NCI-H524 treated with DMSO at 0.1 percent for 48 hours (cell line): ENCODE data around the gene PFKL.
"Not testable (repeated sequence)": the region's sequence is repeated elsewhere in the genome, so short reads cannot be mapped to it uniquely, and the experiment has no call there.

Experiments used
- DNase-seq: peaks from one replicate; lab custom pipeline; 2025; lab: John Stamatoyannopoulos, UW

PFKL gene

GRCh38 chr21:44294391-44295162 lies 5.3 kb upstream of the PFKL start:
- DNase-seq: no peak

- DNase-seq: peak; percentile 63
Observed at GRCh38 chr21:44295163-44295573, 4.7 kb upstream of the PFKL start.

DNA sequence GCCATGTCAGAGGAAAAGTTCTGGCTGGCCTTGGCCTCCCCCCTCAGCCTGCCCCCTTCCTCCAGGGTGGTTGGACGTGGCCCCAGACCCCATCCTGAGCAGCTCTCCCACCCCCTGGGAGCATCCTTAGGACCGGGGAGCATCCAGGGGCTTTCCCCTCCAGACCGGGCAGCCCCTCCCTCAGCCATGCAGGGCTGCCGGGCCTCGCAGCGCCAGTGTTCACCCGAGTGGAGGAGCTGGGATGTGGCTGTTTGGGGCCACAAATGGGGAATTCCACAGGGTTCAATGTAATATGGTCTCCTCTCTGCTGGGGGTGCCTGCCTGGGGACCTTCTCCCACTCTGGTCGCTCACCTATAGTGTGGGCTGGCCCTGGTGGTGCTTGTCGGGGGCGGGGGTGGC lies 4.2 kb upstream of the PFKL start:
- DNase-seq: no peak

- no peak for DNase-seq
Observed at GRCh38 chr21:44296103-44296519, 3.7 kb upstream of the PFKL start.

- no peak for DNase-seq
Observed at GRCh38 chr21:44296916-44297315, 2.9 kb upstream of the PFKL start.

GRCh38 chr21:44297525-44298290 lies 2.1 kb upstream of the PFKL start:
- DNase-seq: peak; percentile 42

DNA sequence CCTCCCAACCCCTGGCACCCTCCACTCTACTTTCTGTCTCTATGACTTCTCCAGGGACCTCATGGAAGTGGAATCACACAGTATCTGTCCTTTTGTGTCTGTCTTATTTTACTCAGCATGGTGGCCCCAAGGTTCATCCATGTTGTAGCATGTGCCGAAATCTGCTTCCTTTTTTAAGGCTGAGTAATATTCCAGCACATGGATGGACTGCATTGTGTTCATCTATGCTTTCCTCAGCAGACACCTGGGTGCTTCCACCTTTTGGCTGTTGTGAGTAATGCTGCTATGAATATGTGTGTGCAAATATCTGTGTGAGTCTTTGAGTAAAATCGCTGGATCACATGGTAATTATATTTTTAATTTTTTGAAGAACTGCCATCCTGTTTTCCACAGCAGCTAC lies 1.6 kb upstream of the PFKL start:
- no peak for DNase-seq

DNA sequence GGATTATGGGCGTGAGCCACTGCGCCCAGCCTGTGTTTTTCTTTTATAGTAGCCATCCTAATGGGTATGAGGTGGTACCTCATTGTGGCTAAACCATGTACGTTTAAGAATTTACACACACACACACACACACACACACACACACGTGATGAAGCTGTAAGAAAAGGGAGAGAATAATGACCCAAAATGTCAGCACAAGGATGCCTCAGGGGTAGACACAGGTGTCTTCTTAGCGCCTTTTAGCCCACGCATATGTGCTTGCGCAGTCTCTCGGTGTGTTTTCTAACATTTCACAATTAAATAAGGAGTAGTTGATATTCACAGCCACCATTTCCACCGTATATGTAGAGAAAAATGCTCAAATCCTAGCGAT lies 782 bp upstream of the PFKL start:
- no peak for DNase-seq

DNA sequence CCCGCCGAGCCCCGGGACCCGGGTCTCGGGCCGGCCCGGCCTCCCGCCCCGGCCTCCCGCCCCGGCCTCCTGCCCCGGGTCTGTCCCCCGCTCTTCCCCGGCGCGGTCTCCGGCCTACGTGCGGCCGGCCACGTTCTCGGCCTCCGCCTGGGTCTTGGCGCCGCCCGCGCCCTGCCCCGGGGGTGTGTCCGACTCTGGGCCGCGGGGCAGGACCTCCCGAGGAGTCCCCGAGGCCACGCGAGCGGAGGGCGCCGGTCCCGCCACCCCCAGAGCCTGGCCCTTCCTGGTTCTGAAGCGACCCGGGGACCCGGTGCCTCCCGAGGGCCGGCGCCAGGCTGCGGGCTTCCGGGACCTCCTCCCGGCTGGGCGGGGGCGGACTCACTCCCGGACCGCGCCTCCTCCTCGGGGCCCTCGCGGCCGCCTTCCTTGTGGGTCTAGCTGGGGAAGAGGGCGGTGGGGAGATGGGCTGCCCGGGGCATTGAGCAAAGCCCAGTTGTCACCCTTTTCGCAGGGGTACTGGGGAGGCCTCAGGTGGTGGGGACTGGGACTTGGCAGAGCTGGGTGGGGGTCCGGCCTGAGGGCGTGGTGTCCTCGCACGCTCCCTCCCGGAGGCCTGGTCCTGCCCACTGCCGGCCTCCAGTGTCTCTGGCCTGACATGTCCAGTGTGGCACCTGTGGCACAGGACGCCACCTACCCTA lies 558 bp downstream of the PFKL start:
- no peak for DNase-seq

DNA sequence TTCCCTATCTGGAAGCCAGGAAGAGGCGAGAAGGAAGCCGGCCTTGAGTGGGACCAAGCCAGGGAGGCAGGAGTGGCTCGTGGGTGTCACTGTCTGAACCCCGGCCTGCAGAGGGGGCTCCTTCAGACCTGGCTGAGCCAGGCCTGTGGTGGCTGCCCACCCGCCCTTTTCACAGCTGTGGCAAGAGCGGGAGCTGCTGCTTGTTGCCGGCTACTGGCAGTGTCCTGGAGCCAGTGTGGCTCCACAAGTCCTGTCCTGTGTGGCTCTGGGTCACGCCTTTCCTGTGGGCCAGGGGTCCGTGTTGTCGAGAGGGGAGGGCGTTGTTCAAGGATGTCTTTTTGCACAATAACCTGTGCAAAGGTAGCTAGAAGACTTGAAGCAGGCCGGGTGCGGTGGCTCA lies 1.3 kb downstream of the PFKL start:
- DNase-seq: no peak

DNA sequence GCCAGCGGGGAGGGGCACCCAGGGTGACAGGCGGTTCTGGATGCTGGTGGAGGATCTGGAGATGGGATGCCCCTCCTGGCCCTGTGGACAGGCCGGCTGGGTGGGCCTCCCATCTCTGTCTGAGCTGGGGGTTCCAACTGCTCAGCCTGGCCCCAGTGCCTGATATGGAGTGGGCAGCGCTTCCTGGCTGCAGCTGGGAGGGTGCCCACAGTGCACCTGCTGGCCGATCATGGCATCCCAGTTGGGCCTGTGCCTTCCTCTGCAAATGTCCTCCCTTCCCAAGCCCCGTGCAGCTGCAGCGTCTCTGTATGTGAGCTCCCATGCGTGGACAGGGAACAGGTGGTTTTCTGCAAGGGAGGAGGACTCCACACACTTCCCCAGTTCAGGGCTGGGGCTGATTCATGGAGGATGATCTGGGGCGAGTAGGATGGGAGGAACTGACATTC lies 2.1 kb downstream of the PFKL start:
- DNase-seq: no peak

DNA sequence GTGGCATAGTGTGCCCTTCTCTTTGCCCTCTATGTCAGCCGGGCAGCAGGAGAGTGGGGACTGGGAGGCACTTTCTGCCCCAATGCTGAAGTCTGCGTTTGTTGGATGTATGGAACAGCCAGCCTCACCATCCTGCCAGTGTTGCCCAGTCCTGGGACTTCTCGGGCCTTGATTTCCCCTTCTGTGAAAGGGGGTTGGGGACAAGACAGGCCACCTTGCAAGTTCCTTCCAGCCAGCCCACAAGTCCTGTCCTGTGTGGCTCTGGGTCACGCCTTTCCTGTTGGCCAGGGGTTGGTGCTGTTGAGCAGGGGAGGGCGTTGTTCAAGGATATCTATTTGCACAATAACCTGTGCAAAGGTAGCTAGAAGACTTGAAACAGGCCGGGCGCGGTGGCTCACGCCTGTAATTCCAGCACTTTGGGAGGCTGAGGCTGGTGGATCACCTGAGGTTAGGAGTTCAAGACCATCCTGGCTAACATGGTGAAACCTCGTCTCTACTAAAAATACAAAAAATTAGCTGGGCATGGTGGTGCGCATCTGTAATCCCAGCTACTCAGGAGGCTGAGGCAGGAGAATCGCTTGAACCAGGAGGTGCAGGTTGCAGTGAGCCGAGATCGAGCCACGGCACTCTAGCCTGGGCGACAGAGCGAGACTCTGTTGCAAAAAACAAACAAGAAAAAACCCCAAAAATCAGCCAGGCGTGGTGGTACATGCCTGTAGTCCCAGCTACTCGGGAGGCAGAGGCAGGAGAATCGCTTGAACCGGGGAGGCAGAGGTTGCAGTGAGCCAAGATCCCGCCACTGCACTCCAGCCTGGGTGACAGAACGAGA lies 2.9 kb downstream of the PFKL start:
- DNase-seq: not testable (repeated sequence)

DNA sequence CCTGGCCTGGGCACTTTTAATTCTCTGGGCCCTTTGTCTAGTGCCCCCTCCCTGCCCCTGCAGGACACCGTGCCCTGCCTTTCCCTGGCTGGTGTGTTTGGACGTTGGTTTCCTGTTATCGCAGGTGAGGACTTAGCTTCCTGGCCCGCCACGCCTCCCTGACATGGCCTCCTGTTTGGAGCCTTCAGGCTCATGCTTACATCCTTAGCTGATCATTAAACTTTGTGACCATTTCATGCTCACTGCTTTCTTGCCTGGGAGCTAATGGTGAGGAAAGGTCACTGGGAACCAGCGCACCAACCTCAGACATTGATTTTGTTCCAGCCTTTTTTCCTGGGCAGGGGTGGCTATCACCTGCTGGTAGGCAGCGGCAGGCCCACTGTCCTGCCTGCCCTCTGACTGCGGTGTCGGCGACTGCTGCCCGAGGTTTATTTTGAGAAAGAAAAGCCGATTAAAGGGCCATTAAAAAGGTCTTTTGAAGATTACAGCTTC lies 3.7 kb downstream of the PFKL start:
- DNase-seq: no peak

DNA sequence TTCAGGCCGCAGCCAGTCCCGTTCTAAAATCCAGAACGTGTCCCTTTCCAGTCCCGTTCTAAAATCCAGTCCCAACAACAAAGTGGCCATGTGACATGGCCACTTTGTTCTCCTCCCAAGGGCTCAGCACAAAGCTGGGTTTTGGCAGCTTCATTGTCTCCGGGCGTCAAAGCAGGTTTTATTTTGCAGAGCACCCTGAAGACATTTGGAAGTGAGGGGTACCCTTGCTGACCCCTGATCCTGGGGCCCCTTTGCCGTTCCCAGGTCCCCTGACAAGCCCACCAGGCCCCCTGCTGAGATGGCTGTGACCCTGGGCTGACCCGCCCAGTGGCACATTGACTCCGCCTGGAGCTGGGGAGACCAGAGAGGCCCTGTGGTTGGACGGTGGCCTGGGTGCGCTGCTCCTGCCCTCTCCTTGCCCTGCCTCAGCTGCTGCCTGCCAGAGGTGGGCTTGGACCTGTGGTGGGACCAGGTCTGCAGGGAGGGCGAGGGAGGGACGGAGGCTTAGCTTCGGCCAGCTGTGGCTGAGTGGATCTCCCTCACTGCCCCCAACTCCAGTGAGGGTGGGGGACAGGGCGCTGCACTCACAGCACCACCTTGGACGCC lies 4.3 kb downstream of the PFKL start:
- no peak for DNase-seq

GRCh38 chr21:44304877-44305293 lies 5.0 kb downstream of the PFKL start:
- no peak for DNase-seq

DNA sequence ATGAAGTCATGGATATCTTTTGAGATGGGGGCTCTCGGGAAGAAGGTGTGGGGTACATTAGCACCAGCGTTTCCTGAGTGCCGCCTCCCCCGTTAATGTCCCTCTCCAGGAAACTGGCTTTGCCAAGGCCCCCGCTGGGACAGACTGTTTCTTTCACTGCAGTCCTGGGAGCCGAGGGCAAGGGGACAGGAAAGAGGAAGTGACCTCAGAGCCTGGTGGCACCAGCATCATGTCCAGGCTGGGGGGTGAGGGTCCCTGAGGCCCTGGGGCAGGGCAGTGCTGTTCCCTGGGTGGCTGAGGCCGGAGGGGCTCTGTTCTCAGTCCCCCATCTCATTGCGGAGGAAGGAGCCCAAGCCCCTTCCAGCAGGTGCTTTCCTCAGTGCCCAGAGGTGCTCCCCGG lies 5.8 kb downstream of the PFKL start:
- no peak for DNase-seq

- no peak for DNase-seq
Observed at GRCh38 chr21:44306936-44307704, 7.3 kb downstream of the PFKL start.

DNA sequence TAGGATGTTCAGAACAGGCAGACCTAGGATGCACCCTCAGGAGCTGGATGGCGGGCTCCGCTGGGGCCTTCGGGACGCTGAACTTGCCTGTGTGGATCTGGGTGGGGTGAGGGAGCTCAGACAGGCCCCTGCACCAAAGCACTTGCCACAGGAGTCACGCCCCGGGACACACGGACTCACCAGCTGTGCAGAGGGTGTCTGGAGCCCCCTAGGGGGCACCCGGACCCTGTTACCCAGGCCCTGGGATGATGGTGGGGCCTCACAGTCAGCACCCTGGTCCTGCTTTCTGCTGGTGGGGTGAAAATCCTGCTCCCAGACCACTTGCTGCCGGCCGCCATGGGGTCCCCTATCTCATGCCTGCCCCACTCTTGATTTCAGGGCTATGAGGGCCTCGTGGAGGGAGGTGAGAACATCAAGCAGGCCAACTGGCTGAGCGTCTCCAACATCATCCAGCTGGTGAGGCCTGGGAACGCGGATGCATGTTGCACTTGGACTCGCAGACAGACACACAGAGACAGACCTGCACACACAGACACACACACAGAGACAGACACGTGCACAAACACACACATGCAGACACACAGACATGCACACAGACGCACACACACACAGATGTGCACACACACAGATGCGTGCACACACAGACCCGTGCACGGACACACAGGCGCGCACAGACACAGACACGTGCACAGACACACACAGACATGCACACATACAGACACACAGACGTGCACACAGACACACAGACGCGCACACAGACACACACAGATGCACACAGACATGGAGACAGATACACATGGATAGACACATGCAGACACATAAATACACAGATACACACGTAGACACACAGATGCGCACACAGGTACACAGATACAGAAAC lies 11.0 kb downstream of the PFKL start:
- DNase-seq: no peak

- DNase-seq: no peak
Observed at GRCh38 chr21:44312089-44312488, 12.2 kb downstream of the PFKL start.

DNA sequence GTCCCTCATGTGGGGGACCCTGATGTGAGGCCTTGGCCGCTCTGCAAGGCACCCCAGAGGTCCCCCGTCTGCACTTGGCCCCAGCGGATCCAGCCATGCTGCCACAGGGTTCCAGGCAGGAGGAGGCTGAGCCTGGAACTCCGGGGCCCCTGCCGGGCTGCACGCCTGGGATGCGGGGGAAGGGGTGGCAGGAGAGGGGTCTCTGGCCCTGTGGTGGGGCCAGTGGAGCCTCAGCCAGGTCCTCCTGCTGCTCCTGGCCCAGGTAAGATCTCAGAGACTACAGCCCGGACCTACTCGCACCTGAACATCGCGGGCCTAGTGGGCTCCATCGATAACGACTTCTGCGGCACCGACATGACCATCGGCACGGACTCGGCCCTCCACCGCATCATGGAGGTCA lies 12.9 kb downstream of the PFKL start:
- DNase-seq: no peak
